IMR-90 (cell line): ENCODE measurements around the gene COG4.

ENCODE experiments used
- CTCF ChIP-seq: conservative IDR thresholded peaks from 2 replicates; pipeline ENCODE4 v1.5.1; 2012; ENCODE audit warnings: mild to moderate bottlenecking, low read depth, low read length, improper control_type of control experiment
- RAD21 ChIP-seq: IDR thresholded peaks from 2 replicates; pipeline ENCODE4 v1.6.1; 2012; ENCODE audit warnings: low read length, improper control_type of control experiment

- TF ChIP-seq CTCF (no peak), RAD21 (no peak)
Measured at GRCh38 chr16:70569752-70570151, 46.4 kb upstream of the COG4 start.
